GM18858 (cell line): ENCODE measurements around the gene PAX8.
"Not testable (repeated sequence)": the region's sequence is repeated elsewhere in the genome, so short reads cannot be mapped to it uniquely, and the experiment has no call there.

Source experiments
- ATAC-seq: cut with Tn5 transposase; IDR thresholded peaks from one replicate; pipeline ENCODE4 v1.9.1; 2021; ENCODE audit not compliant: unreplicated experiment

Gene PAX8

GRCh38 chr2:113278742-113279139 lies at the start of gene PAX8:
Gene PAX8 (minus strand): TSS chr2:113278921. CDS start chr2:113278394, 527 bp downstream.
- ATAC-seq: no peak

DNA sequence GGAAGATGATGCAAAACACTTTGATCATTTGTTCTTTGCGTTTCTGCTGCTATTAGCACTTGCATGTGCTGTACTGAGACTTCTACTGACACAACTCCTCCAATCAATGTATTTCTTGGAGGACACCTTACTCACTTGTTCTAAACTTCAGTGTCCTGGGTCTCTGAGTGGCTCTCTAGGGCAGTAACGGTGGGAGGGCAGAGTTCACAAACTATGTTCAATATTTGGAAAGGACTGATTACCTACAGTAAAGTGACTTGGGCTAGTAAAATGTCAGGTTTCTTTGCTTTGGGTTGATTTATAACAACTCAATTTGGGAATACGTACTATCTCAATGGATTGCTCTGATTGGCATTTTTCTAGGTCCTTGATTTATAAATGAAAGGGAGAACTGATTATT lies 49.3 kb upstream of the PAX8 start:
- ATAC-seq: no peak

- not testable (repeated sequence) for ATAC-seq
Observed at GRCh38 chr2:113325161-113325731, 46.5 kb upstream of the PAX8 start.

- ATAC-seq: no peak
Observed at GRCh38 chr2:113324684-113325160, 46.0 kb upstream of the PAX8 start.

DNA sequence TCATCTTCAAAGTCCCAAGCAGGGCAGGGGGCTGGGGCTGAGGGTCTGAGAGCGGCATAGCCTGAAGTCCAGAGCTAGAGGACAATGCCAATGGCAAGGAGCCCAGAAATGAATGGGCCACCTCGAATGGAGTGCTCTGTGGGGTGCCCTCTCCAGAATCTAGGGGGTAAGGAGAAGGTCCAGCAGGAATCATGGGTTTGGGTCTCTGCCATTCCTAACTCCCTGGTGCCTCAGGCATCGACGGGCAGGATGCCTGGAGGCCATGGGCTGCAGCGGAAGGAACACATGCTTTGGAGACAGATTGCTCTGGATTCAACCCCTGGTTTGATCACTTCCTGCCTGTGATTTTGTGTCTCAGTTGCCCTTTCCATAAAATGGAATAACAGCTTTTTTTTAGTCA lies 44.4 kb upstream of the PAX8 start:
- ATAC-seq: not testable (repeated sequence)

GRCh38 chr2:113320106-113320505 lies 41.4 kb upstream of the PAX8 start:
- ATAC-seq: not testable (repeated sequence)

DNA sequence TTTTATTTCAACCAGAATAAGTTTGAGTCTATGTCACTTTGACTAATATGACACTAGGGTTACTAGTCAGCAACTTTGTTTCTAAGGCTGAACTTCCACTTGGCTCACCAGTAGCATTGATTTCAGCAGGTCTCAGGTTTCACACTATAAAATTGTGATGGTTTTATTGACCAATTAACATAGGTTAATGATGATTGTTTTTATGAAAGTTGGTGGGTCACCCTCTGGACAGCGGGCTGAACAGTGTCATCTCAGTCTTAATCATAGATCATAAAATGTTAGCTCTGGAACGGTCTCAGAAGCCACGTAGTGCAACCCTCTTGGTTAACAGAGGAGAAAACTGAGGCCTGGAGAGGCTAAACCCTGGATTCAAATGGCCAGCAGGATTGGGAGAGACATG lies 40.2 kb upstream of the PAX8 start:
- ATAC-seq: not testable (repeated sequence)

GRCh38 chr2:113316085-113316484 lies 37.4 kb upstream of the PAX8 start:
- ATAC-seq: no peak

- not testable (repeated sequence) for ATAC-seq
Observed at GRCh38 chr2:113314663-113315062, 35.9 kb upstream of the PAX8 start.

- ATAC-seq: not testable (repeated sequence)
Observed at GRCh38 chr2:113314176-113314575, 35.5 kb upstream of the PAX8 start.

- not testable (repeated sequence) for ATAC-seq
Observed at GRCh38 chr2:113311781-113312180, 33.1 kb upstream of the PAX8 start.

GRCh38 chr2:113311191-113311590 lies 32.5 kb upstream of the PAX8 start:
- ATAC-seq: not testable (repeated sequence)

DNA sequence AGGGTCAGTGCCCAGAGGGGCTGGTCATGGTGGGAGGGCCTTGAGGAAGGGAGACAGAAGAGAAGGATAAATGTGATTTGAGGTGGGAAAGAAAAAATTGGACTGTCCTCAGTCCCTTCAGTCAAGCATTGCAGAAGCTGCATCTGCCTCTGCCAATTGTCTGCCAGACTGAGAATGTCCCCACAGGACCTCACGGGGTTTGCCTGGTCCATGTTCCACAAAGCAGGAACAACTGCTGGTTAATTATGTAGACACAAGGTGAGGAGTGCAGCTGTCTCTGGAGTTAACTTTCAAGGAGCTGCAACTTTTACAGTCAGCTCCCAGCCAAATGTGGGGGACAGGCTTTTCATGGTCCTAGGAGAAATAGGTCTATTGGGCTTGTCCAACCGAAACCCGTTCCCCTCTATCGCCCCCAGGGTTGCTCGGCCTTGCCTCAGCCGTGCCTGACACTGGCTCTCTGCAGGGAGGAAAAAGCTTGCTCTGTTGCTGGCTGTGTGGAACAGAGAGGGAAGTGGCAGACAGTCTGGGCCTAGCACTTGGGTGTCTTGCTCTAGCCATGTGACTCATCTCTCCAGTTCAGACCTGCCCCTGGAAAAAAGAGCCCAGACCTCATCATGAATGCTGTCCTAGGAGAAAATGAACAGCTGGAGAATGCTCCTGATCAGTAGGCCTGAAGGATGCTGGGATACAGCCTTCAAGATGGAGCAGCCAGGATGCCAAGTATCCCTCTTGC lies 31.1 kb upstream of the PAX8 start:
- no peak for ATAC-seq

GRCh38 chr2:113308784-113309183 lies 30.1 kb upstream of the PAX8 start:
- ATAC-seq: not testable (repeated sequence)

DNA sequence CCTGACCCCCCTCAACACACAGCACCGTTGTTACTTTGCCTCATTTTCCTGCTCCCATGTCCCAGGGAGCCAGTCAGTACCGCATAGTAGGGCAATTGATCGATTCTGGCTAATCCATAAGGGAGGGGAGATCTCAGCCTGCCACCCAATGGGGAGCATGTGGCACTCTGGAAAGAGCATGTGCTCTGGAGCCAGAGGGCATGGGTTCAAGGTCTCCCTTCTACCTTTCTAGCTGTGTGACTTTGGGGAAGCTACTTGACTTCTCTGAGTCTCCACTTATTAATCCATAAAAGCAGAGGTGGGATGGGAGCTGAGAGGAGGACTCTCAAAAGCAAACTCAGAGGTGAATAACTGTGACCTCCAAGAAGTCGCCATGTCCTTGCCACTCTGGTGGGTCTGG lies 27.5 kb upstream of the PAX8 start:
- ATAC-seq: not testable (repeated sequence)

- not testable (repeated sequence) for ATAC-seq
Observed at GRCh38 chr2:113305749-113306148, 27.0 kb upstream of the PAX8 start.

DNA sequence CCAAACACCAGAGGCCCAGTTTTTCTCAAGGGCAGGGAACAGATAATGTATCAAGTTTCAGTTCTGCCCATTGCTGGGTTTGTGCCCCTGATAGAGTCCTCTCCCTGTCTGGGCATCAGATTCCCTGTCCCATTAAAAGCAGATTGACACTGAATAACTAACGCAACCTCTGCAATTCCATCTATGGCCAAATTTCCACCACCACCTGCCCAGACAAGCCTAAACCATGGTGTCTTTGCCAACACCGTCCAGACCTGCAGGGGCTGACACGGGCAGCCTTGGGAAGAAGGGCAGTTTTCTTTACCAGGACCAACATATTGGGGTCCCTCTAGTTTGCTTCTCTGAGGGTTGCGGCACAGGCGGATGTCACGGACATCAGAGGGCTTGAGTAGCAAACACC lies 26.4 kb upstream of the PAX8 start:
- ATAC-seq: no peak

- no peak for ATAC-seq
Observed at GRCh38 chr2:113304702-113305101, 26.0 kb upstream of the PAX8 start.

DNA sequence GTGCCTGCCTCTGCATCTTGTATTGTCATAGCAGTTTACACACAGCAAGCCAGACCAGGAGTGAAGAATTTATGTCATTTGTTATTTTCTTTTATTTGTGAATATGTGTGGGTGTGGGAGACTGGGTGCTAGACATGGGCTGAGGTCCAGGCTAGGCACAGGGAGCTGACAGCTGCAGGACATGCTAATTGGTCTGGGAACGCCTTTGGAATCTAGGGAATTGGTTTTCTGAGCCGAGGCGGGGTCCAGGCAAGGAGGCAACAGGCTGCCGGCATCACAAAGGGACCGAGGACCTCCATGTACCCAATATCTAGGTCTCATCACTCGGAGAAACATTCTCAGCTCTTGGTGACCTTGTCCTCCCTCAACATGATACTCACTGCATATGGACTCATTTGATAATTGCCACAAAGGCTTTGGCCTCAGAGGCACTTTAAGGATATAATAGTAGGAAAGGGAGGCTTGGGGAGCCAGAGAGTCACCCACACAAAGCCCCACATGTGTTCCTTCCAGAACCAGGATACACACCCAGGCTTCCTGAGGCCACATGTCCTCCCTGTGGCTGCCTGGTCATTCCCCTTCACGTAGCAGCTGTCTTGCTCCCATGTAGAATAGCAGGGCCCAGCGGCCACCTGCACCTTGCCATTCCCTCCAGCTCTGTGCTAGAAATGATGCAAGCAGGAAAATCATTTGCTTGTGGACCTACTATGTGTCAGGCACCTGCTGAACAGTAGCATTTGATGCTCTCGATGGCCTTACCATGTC lies 23.7 kb upstream of the PAX8 start:
- not testable (repeated sequence) for ATAC-seq

- no peak for ATAC-seq
Observed at GRCh38 chr2:113300281-113300680, 21.6 kb upstream of the PAX8 start.

GRCh38 chr2:113298176-113298575 lies 19.5 kb upstream of the PAX8 start:
- no peak for ATAC-seq

DNA sequence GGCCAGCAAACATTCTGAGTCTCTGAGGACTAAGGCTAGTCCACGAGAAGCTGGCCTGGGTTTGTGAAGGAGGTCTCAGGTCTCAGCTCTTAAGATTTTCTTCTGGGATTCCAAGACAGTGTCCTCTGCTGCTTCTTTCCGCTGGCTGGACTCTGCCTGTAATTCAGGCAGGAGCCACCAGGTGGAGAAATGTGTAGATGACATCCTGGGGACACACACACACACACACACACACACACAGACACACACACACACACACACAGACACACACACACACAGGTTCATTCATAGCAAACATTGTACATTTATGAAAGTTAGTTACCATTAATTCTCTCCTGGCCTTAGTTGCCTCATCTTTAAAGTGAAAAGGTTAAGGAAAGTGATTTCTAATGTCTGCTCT lies 18.9 kb upstream of the PAX8 start:
- ATAC-seq: not testable (repeated sequence)
